HG02610 (cell line): ENCODE results near the gene RAB3A.
"Not testable (repeated sequence)": the region's sequence is repeated elsewhere in the genome, so short reads cannot be mapped to it uniquely, and the experiment has no call there.

Source experiments
- ATAC-seq: cut with Tn5 transposase; IDR thresholded peaks from one replicate; pipeline ENCODE4 v1.9.1; 2021; ENCODE audit warnings: mild to moderate bottlenecking, moderate library complexity; ENCODE audit not compliant: unreplicated experiment

The RAB3A gene

DNA sequence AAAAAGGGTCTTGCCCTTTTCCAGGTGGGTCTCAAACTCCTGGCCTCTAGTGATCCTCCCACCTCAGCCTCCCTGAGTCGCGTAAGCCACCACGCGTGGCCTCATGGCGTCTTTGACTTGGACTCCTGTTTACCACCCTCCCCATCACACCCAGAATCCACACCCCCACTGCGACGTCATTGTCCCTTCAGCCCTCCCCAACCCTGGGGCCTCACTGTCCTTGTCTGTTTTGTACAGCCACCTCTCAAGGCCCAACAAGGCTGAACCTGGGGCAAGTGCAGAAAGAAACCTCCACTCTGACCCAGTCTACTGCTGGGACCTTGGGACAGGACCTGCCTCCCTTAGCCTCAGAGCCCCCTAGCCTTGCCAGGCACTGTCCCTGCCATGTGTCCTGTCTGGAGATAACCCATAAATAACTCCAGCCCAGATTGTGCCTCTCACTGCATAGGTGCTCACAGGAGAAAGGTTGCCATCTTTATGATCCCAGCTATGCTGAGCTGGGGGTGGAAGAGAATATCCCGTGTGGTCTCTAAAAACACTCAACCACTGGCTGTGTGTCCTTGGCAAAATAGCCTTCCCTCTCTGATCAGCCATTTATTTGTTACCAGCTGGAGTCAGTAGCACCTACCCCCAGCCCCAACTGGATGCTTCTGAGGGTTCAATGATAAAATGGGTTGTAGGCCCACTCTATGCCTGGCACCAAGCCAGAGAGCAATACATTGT, 32.1 kb downstream of the RAB3A start:
- no peak for ATAC-seq

DNA sequence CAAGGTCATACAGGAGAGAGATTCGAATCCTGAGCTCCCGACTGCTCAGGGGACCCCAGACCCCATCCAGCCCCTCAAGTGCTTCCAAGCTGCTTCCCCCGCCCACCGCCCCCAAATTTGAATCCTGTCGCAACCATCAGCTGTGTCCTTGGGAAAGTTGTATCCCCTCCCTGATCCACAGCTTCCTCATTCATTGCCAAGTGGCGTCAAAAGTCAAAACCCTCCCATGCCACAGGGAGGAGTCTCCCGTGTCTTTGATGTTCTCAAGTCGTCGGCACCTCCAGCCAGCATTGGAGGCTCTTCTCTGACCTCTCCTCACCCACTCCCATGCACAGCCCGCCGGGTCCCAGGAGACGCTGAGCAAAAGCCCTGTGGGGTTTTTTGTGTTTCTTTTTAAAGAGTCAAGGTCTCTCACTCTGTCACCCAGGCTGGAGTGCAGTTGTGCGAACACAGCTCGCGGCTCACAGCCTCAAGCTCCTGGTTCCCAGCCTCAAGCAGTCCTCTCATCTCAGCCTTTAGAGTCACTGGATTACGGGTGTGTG, 33.1 kb downstream of the RAB3A start:
- peak; percentile 36 for ATAC-seq

DNA sequence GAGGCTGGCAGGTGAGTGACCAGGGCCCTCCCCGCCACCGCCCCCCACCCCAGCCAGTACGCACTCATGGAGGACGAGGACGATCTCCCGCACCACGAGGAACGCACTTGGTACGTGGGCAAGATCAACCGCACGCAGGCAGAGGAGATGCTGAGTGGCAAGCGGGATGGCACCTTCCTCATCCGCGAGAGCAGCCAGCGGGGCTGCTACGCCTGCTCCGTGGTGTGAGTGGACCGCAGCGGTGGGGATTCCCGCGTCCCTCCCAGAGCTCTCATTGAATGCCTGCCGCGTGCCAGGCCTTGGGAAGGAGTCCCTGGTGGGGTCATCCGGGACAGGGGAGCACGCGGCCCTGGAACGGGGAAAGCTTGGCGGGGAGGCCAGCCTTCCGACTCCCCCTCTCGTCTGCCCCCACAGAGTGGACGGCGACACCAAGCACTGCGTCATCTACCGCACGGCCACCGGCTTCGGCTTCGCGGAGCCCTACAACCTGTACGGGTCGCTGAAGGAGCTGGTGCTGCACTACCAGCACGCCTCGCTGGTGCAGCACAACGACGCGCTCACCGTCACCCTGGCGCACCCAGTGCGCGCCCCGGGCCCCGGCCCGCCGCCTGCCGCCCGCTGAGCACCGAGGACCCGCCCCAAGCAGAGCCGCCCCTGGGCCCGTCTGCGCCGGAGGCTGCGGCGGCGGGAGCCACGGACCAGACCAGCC, 35.0 kb downstream of the RAB3A start:
- no peak for ATAC-seq

DNA sequence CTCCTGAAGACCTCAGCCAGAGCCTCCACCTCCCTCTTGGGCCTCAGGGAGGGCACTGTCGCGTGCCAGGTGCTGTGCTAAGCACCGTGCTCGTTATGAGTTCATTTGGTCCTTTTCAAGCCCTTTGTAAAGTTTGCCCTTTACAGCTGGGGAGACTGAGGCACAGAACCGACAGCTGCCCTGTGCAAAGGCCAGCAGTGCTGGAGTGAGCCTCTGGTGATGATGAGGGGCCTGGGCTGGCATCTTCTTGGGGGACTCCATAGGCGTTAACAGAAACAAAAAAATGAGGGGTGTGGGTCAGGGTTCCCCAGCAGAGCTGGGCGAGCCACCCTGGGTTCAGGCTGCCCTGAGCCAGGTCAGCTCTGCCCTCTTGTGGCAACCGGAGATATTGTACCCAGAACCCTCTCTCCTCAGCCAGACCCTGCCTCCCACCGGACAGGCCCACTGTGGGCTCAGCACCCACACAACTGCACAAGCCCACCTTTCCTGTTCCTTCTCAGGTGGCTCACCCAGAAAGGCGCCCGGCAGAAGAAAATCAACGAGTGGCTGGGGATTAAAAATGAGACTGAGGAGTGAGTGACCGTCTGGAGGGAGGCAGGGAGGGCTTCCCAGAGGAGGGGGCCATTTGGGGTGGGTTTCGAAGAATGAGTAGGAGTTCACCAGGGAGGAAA, 35.7 kb downstream of the RAB3A start:
- ATAC-seq = no peak

DNA sequence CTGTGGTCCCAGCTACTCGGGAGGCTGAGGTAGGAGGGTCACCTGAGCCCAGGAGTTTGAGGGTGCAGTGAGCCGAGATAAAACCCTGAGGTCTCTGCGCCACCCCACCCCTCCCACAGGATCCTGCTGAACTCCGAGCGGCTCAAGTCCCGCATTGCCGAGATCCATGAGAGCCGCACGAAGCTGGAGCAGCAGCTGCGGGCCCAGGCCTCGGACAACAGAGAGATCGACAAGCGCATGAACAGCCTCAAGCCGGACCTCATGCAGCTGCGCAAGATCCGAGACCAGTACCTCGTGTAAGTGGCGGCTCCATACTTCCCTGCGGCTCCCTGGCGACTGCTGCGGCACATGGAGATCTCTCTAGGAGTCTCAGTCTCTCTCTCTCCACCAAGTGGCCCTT, 36.8 kb downstream of the RAB3A start:
- no peak for ATAC-seq

DNA sequence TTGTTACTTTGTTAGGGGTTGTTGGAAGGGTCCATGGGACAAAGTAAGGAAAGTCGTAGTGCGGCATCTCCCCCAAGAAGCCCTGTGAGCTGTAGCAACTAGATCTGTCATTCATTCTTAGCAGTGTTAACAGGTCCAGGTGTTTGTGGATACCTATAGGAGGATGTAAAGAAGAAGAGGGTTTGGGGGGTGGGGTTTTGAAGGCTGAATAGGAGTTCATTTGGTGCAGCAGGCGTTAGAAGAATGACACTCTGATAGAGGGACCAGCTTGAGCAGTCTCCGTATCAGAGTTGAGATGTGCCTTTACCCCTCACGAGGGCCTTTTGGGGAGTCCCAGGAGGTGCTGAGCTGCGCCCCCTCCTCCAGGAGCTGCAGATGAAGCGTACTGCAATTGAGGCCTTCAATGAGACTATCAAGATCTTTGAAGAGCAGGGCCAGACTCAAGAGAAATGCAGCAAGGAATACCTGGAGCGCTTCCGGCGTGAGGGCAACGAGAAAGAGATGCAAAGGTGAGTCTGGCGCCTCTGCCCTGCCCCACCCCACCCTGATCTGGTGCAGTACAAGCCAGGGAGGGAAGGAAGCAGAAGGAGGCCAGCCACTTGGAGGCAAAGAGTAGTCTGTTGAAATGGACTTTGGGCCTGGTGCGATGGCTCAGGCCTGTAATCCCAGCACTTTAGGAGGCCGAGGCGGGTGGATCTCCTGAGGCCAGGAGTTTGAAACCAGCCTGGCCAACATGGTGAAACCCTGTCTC, 37.9 kb downstream of the RAB3A start:
- ATAC-seq = no peak

DNA sequence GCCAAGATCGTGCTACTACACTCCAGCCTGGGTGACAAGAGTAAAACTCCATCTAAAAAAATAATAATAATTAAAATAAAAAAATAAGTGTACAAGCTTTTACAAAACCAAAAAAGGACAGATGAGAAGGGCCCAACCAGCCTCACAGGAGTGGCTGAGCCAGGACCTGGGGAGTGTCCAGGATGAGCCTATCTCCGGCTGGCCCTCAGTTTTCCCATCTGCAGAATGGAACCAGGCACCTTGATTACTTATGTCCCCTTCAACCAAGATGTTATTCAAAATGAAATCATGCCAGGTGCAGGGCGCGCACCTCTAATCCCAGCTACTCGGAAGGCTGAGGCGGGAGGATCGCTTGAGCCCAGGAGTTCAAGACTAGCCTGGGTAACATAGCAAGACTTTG, 39.8 kb downstream of the RAB3A start:
- no peak for ATAC-seq

DNA sequence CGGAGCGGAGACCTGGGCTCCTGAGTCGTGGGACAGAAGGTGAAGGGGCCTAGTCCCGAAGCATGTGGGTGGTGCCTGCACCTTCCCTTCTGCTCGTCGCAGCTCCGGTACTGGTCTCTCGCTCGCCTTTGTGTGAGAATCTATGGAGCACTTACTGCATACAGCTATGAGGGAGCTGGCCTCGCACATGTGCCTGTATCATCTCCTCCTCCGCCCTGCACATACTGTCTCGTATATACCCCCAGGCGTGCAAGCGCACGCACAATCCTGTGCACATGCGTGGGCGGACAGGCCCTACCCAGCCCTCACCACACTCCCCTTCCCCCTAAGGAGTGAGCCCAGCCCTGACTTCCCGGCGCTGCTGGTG, 42.2 kb downstream of the RAB3A start:
- no peak for ATAC-seq

DNA sequence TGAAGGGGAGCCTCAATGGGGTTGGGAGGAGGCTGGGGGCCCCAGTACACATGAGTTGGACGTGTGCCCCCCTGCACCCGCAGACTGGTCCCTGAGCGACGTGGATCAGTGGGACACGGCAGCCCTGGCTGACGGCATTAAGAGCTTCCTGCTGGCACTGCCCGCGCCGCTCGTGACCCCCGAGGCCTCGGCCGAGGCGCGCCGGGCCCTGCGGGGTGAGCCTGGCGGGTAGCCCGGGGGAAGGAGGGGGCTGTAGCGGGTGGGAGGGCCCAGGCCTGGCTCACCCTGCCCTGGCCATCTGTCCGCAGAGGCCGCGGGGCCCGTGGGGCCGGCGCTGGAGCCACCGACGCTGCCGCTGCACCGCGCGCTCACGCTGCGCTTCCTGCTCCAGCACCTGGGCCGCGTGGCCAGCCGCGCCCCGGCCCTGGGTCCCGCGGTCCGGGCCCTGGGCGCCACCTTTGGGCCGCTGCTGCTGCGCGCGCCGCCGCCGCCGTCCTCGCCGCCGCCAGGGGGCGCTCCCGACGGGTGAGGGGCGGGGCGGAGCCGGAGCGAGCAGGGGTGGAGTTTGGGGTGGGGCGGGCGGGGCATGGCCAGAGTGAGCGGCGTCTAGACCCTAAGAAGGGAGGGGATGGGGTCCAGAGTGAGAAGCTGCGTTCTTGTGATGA, 42.7 kb downstream of the RAB3A start:
- peak; percentile 65 for ATAC-seq

DNA sequence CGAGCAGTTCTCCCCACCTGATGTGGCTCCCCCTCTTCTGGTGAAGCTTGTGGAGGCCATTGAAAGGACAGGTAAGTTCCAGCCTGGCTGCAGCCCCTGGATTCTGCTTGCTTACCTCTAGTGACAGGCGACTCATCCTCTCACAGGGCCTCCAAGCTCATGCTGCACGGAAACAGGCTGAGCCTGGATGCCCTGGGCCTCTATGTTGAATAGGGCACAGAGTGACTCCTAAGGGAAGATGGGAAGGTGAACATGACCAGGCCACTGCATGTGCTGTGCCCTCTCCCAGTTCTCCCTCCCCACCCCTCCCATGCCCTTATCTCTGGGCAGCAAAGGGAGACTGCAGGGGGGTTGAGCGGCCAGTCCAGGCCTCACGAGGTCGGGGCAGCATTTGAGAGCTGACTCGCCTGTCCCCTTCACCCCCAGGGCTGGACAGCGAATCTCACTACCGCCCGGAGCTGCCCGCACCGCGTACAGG, 43.3 kb downstream of the RAB3A start:
- no peak for ATAC-seq

DNA sequence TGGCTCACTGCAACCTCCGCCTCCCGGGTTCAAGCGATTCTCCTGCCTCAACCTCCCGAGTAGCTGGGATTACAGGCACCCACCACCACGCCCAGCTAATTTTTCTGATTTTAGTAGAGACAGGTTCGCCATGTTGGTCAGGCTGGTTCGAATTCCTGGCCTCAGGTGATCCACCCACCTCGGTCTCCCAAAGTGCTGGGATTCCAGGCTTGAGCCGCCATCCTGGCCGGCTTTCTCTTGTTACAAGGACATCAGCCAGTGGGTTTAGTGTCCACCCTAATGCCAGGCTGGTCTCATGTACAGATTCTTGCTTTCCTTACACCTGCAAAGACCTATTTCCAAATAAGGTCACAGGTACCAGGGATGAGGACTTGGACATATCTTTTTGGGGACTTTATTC, 44.0 kb downstream of the RAB3A start:
- no peak for ATAC-seq

DNA sequence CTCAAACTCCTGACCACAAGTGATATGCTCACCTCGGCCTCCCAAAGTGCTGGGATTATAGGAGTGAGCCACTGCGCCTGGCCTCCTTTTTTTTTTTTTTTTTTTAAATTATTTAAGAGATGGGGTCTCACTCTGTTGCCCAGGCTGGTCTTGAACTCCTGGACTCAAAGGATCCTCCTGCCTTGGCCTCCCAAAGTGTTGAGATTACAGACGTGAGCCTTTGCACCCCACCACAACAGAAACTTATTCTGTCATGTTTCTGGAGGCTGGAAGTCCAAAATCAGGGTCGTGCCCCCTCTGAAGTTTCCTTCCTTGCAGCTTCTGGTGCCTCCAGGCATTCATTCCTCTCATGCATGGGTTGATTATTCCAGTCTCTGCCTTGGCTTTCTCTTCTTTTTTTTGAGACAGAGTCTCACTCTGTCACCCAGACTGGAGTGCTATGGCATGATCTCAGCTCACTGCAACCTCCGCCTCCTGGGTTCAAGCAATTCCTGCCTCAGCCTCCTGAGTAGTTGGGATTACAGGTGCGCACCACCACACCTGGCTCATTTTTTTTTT, 44.7 kb downstream of the RAB3A start:
- ATAC-seq = not testable (repeated sequence)

DNA sequence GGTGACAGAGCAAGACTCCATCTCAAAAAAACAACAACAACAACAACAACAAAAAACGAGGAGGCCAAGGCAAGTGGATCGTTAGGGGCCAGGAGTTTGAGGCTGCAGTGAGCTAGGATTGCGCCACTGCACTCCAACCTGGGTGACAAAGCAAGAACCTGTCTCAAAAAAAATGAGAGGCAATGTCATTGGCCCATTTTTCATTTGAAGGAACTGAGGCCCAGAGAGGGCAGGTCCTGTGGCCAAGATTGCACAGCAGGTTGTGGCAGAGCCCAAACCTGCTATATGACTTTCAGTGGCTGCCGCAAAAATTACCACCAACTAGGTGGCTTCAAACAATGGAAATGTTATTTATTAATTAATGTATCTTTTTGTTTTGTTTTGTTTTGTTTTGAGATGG, 45.4 kb downstream of the RAB3A start:
- no peak for ATAC-seq

DNA sequence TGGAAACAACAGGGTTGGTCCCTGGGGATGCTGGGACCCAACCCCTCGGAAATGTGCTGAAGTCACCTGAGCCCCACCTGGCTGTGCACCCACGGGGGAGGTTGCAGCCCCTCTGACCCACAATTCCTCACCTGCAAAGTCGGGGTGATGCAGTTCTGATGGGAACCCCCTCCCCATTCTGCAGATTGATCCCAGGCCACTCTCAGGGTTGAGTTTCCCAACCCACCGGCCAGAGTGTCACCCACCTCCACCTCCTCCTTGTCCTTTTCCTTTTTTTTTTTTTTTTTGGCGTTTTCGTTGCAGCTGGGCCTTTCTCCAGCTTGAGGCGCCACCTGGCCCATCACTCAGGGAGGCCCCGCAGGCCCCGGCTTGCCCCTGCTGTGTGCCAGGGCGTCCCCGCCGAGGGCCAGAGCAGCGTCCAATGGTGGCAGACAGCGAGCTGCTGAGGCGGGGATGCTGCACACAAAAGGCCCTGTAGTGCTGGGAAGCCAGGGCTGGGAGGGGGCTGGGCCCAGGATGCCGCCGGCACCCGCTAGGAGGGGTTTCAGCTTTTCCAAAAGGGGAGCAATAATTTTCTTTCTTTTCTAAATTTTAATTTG, 46.3 kb downstream of the RAB3A start:
- no peak for ATAC-seq

DNA sequence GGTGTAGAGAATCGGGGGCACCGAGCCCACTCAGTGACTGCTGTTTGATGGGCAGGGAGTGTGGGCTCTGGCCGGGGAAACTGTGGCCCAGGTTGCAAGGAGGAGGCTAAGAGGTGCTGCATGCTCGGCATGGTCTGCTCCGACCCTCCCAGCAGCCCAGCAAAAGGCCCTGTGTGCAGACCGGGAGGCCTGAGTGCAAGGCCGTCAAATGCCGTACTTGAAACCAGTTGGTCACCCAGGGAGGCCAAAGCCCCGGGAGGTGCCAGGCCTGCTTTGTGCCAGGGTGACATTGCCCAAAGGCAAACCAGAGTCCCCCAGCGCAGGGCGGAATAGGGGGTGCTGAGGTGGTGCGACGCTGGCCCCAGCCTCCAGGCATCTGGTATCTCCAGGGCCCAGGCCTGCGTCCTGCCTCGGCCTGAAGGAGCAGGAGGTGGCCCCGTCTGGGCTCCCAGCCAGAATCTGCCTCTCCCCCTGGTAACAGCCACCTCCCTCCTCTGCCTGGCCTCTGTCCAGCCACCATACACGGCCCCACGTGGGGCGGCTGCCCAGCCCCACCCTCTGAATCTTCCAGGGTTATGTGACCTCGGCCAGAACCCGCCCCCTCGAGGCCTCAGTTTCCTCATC, 46.9 kb downstream of the RAB3A start:
- ATAC-seq = no peak

DNA sequence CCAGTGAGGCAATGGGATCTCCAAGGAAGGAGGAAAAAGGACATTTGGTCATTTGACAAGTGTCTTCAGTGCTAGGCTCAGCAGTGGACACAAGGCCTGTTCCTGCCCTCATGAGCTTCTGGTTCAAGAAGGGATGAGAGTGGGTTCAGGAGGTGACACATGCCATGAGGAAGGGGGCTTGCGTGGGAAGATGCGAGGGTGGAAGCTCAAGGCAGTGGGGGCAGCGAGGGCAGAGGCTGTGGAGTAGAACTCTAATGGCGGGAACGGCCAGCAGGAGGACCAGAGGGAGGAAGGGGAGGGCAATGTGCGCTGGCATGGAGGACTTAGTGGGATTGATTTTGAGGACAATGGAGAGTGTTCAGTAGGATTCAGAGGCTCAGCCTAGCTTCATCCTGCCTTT, 47.6 kb downstream of the RAB3A start:
- ATAC-seq = no peak

DNA sequence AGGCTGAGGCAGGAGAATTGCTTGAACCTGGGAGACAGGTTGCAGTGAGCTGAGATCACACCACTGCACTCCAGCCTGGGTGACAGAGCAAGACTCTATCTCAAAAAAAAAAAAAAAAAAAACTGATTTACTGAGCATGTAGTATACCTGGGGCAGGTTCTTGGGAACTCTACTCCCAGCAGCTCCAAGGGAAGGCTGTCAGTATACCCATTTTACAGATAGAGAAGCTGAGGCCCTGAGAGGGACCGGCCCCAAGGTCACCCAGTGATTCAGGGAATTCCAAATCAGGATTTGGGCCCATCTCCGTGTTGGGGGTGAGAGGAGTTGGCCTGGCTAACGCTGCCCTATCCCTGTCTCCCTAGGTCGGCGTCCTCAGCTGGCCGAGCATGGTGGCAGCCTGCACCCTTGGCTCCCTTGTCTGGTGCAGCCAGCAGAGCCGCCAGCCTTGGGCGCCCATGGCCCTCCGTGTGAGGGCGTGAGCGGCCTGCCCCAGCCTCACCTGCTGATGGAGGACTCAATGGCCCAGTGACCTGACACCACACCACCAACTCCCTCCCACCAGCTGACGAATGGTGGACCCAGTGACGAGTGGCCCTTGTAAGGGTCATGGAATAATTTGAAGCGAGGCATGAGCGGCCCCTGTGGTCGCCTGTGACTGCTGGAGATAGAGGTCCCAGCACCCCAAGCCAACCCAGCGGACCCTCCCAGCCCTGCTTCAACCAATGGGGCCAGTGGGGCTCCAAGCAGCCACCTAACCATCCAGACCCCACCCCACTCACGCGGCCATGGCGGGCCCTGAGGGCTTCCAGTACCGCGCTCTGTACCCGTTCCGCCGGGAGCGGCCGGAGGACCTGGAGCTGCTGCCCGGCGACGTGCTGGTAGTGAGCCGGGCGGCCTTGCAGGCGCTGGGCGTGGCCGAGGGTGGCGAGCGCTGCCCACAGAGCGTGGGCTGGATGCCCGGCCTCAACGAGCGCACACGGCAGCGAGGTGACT, 48.5 kb downstream of the RAB3A start:
- no peak for ATAC-seq

DNA sequence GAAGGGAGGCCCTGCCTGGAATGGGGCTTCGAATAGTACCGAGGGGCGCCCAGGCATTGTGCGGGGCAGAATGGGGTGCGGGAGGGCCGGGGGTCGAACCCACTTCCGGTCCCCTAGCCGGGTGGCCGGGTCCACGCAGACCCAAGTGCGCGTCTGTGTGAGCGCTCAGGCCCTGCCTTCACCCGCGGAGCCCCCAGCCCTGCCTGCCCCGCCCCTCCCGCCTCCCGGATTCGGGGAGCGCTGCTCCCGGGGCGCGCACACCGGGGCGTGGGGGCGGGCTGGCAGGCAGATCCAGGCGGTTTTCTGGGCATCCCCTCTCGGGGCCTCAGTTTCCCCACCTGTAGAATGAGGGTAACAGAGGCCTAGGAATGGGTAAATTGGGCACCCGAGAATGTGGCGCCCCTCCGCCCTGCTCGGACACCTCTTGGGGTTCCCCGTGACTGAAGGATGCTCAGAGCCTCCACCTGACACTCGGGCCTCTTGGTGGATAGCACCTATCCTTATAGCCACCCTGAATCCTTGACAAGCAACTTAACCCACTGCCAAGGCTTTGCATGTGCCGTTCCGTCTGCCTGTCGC, 50.2 kb downstream of the RAB3A start:
- no peak for ATAC-seq
